ENCODE measurements around the gene SLC25A18. TPM values are rescaled to one million over a fixed set of nuclear protein-coding genes. Genes with fewer than 3 reads are reported as not detected.

SLC25A18 gene
- total and polyA plus RNA-seq, 2 of the 8 experiments (the other 6 are each of a cell fraction or from before 2014, with no cell fraction given): 2.8 to 2.9 TPM

DNA sequence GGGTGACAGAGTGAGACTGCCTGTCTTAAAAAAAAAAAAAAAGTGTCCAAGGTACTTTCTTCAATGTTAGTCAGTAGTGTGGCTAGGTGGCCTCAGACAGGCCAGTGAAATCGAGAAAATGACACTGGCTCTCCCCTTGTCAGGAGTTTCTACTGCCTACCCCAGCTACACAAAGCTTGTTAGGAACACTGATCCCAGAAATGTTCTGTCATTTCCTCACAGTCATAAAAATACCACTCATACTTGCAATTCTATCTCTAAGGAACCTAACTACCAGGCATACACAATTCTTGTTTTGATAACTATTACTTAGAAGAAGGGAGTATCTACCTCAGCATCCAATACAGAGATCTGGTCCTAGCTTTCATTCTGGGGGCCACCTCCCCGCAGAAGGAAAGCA lies 33.9 kb downstream of the SLC25A18 start (continued):
- no peak for TF ChIP-seq BACH1 (IDR thresholded peaks at IDR 0.05; ENCODE audit: low read length)
- TF ChIP-seq RNF2 (IDR thresholded peaks at IDR 0.05; ENCODE audit: borderline replicate concordance, low read depth, low read length, missing control alignments, poor library complexity, severe bottlenecking): no peak
- no peak for TF ChIP-seq TAF7 (optimal IDR thresholded peaks at IDR 0.05; ENCODE audit: borderline replicate concordance, low read depth, low read length)
